Stimulated activated memory B cell treated with anti-CD40 and anti-IgM and Interleukin-4, amounts not matched to agents 10 μg/mL and 1 μg/mL and 100 μg/mL, for 72 hours (primary cell): ENCODE results near the gene CHCHD10.

Experiments used
- ATAC-seq: fragments of 150-1000 bp; cut with Tn5 transposase; 2 replicates; pipeline ENCODE4 v1.10.0; 2021
- H3K27ac Mint-ChIP-seq: one replicate; pipeline ENCODE4 v1.8.0; 2022; ENCODE audit warnings: mild to moderate bottlenecking, mixed read lengths
- H3K27me3 Mint-ChIP-seq: one replicate; pipeline ENCODE4 v1.8.0; 2022; ENCODE audit warnings: mixed read lengths
- H3K36me3 Mint-ChIP-seq: one replicate; pipeline ENCODE4 v1.8.0; 2022; ENCODE audit warnings: mixed read lengths
- H3K4me1 Mint-ChIP-seq: one replicate; pipeline ENCODE4 v1.8.0; 2022; ENCODE audit warnings: mixed read lengths
- H3K4me3 Mint-ChIP-seq: one replicate; pipeline ENCODE4 v1.8.0; 2022; ENCODE audit warnings: mild to moderate bottlenecking, moderate library complexity, mixed read lengths
- H3K9me3 Mint-ChIP-seq: one replicate; pipeline ENCODE4 v1.8.0; 2022; ENCODE audit warnings: mixed read lengths

CHCHD10 gene

GRCh38 chr22:23764899-23765881 lies 2.6 kb downstream of the CHCHD10 start:
- Mint-ChIP-seq H3K27ac (no peak overlapping the region), H3K36me3 (peaks cover 5% of the 10 kb centered on the region), H3K9me3 (no peaks in the 10 kb centered on the region), H3K4me1 (peaks cover 68% of the 10 kb centered on the region), H3K4me3 (peak overlapping the region; percentile 38), H3K27me3 (no peaks in the 10 kb centered on the region)
- no peak for ATAC-seq

GRCh38 chr22:23763954-23764353 lies 3.8 kb downstream of the CHCHD10 start:
- Mint-ChIP-seq H3K36me3 (peaks cover 5% of the 10 kb centered on the region), H3K27ac (peak overlapping the region; percentile 45), H3K4me3 (peak overlapping the region; percentile 57), H3K4me1 (peaks cover 57% of the 10 kb centered on the region), H3K9me3 (no peaks in the 10 kb centered on the region), H3K27me3 (no peaks in the 10 kb centered on the region)
- ATAC-seq: no peak

- Mint-ChIP-seq H3K4me3 (peak overlapping the region; percentile 57), H3K36me3 (peaks cover 5% of the 10 kb centered on the region), H3K4me1 (peaks cover 53% of the 10 kb centered on the region), H3K9me3 (no peaks in the 10 kb centered on the region), H3K27me3 (no peaks in the 10 kb centered on the region), H3K27ac (peak overlapping the region; percentile 45)
- no peak for ATAC-seq
Measured at GRCh38 chr22:23763579-23763945, 4.2 kb downstream of the CHCHD10 start.

- peaks cover 5% of the 10 kb centered on the region for H3K36me3 Mint-ChIP-seq
- H3K27ac Mint-ChIP-seq: peak within 1 kb of the TSS; percentile 45
- peak within 1 kb of the TSS; percentile 57 for H3K4me3 Mint-ChIP-seq
- no peak for ATAC-seq
- no peaks in the 10 kb centered on the region for H3K27me3 Mint-ChIP-seq
- H3K9me3 Mint-ChIP-seq: no peaks in the 10 kb centered on the region
- H3K4me1 Mint-ChIP-seq: peaks cover 48% of the 10 kb centered on the region
Measured at GRCh38 chr22:23762842-23763578, 4.8 kb downstream of the CHCHD10 start, which contains the start of gene C22orf15. Gene C22orf15 (plus strand): TSS chr22:23762990. CDS start chr22:23763307, 317 bp downstream.

- no peaks in the 10 kb centered on the region for H3K9me3 Mint-ChIP-seq
- peaks cover 2% of the 10 kb centered on the region for H3K36me3 Mint-ChIP-seq
- H3K4me3 Mint-ChIP-seq: no peak overlapping the region
- no peaks in the 10 kb centered on the region for H3K27me3 Mint-ChIP-seq
- peaks cover 47% of the 10 kb centered on the region for H3K4me1 Mint-ChIP-seq
- peak overlapping the region; percentile 10 for H3K27ac Mint-ChIP-seq
- ATAC-seq: no peak
Measured at GRCh38 chr22:23760056-23760455, 7.7 kb downstream of the CHCHD10 start.

GRCh38 chr22:23759566-23759965 lies 8.2 kb downstream of the CHCHD10 start:
- Mint-ChIP-seq H3K4me1 (peaks cover 47% of the 10 kb centered on the region), H3K27me3 (no peaks in the 10 kb centered on the region), H3K27ac (no peak overlapping the region), H3K36me3 (no peaks in the 10 kb centered on the region), H3K9me3 (no peaks in the 10 kb centered on the region), H3K4me3 (no peak overlapping the region)
- no peak for ATAC-seq

- H3K27ac Mint-ChIP-seq: no peak overlapping the region
- H3K27me3 Mint-ChIP-seq: no peaks in the 10 kb centered on the region
- no peaks in the 10 kb centered on the region for H3K9me3 Mint-ChIP-seq
- no peaks in the 10 kb centered on the region for H3K36me3 Mint-ChIP-seq
- H3K4me1 Mint-ChIP-seq: peaks cover 53% of the 10 kb centered on the region
- no peak overlapping the region for H3K4me3 Mint-ChIP-seq
- no peak for ATAC-seq
Measured at GRCh38 chr22:23756891-23757290, 10.9 kb downstream of the CHCHD10 start.

GRCh38 chr22:23755711-23756110 lies 12.1 kb downstream of the CHCHD10 start:
- H3K4me3 Mint-ChIP-seq: no peak overlapping the region

GRCh38 chr22:23754980-23755636 lies 12.7 kb downstream of the CHCHD10 start:
- Mint-ChIP-seq H3K4me1 (peaks cover 67% of the 10 kb centered on the region), H3K36me3 (no peaks in the 10 kb centered on the region), H3K9me3 (no peaks in the 10 kb centered on the region), H3K27ac (peak overlapping the region; percentile 95), H3K27me3 (no peaks in the 10 kb centered on the region), H3K4me3 (no peak overlapping the region)
- ATAC-seq: no peak

More at GRCh38 chr22:23755711-23756110, 12.1 kb downstream of the CHCHD10 start:
- Mint-ChIP-seq H3K36me3 (no peaks in the 10 kb centered on the region), H3K4me1 (peaks cover 61% of the 10 kb centered on the region), H3K27me3 (no peaks in the 10 kb centered on the region), H3K27ac (no peak overlapping the region), H3K9me3 (no peaks in the 10 kb centered on the region)
- ATAC-seq: no peak

- Mint-ChIP-seq H3K9me3 (no peaks in the 10 kb centered on the region), H3K36me3 (no peaks in the 10 kb centered on the region), H3K4me1 (peaks cover 74% of the 10 kb centered on the region), H3K27ac (peak within 1 kb of the TSS; percentile 95), H3K4me3 (peak within 1 kb of the TSS; percentile 91), H3K27me3 (no peaks in the 10 kb centered on the region)
- ATAC-seq: no peak
Measured at GRCh38 chr22:23754220-23754919, 13.4 kb downstream of the CHCHD10 start, which contains the start of gene VPREB3. Gene VPREB3 (minus strand): TSS chr22:23754425. CDS start chr22:23754363, 62 bp downstream.

- peaks cover 74% of the 10 kb centered on the region for H3K4me1 Mint-ChIP-seq
Measured at GRCh38 chr22:23753385-23753784, 14.4 kb downstream of the CHCHD10 start.

GRCh38 chr22:23752750-23753149 lies 15.0 kb downstream of the CHCHD10 start:
- peak; percentile 74 for ATAC-seq
- Mint-ChIP-seq H3K27me3 (no peaks in the 10 kb centered on the region), H3K4me3 (peak overlapping the region; percentile 91), H3K4me1 (peaks cover 73% of the 10 kb centered on the region), H3K27ac (peak overlapping the region; percentile 95), H3K9me3 (no peaks in the 10 kb centered on the region), H3K36me3 (no peaks in the 10 kb centered on the region)

More at GRCh38 chr22:23753385-23753784, 14.4 kb downstream of the CHCHD10 start:
- Mint-ChIP-seq H3K27me3 (no peaks in the 10 kb centered on the region), H3K27ac (peak overlapping the region; percentile 95), H3K4me3 (peak overlapping the region; percentile 91), H3K9me3 (no peaks in the 10 kb centered on the region), H3K36me3 (no peaks in the 10 kb centered on the region)
- no peak for ATAC-seq

- Mint-ChIP-seq H3K4me1 (peaks cover 67% of the 10 kb centered on the region), H3K4me3 (peak overlapping the region; percentile 91), H3K27ac (peak overlapping the region; percentile 95), H3K9me3 (no peaks in the 10 kb centered on the region), H3K36me3 (no peaks in the 10 kb centered on the region), H3K27me3 (no peaks in the 10 kb centered on the region)
- ATAC-seq: peak; percentile 89
Measured at GRCh38 chr22:23752090-23752691, 15.6 kb downstream of the CHCHD10 start.

- H3K27me3 Mint-ChIP-seq: no peaks in the 10 kb centered on the region
- no peaks in the 10 kb centered on the region for H3K36me3 Mint-ChIP-seq
- H3K27ac Mint-ChIP-seq: peak overlapping the region; percentile 95
- ATAC-seq: peak; percentile 5
- H3K4me3 Mint-ChIP-seq: peak overlapping the region; percentile 91
- peaks cover 66% of the 10 kb centered on the region for H3K4me1 Mint-ChIP-seq
- H3K9me3 Mint-ChIP-seq: no peaks in the 10 kb centered on the region
Measured at GRCh38 chr22:23751441-23751996, 16.3 kb downstream of the CHCHD10 start.
